GM15510 (cell line): ENCODE results near the gene MFSD12.

Experiments
- POLR2A ChIP-seq: IDR thresholded peaks from 3 replicates; pipeline ENCODE4 v1.6.1; 2011; ENCODE audit warnings: borderline replicate concordance; ENCODE audit not compliant: insufficient read length; ENCODE audit errors: extremely low read depth

MFSD12 gene

GRCh38 chr19:3497757-3498520 lies 59.4 kb downstream of the MFSD12 start:
- no peak for TF ChIP-seq POLR2A

- TF ChIP-seq POLR2A, result no peak
These were observed 60.8 kb downstream of the MFSD12 start for GRCh38 chr19:3496392-3497273.

- TF ChIP-seq POLR2A, result no peak
These were observed 62.8 kb downstream of the MFSD12 start for GRCh38 chr19:3494559-3494958.
